Stimulated activated CD8-positive, alpha-beta memory T cell treated with anti-CD3 and anti-CD28 coated beads, Interleukin-15, amount 100 ng/mL, for 1 hour (primary cell): ENCODE results near the gene PPP1CA.
"Not testable (repeated sequence)": the region's sequence is repeated elsewhere in the genome, so short reads cannot be mapped to it uniquely, and the experiment has no call there.

Experiments used
- DNase-seq: peaks from one replicate; pipeline ENCODE4 v3.0.0-alpha.2; 2020; ENCODE audit warnings: low read depth

The PPP1CA gene

DNA sequence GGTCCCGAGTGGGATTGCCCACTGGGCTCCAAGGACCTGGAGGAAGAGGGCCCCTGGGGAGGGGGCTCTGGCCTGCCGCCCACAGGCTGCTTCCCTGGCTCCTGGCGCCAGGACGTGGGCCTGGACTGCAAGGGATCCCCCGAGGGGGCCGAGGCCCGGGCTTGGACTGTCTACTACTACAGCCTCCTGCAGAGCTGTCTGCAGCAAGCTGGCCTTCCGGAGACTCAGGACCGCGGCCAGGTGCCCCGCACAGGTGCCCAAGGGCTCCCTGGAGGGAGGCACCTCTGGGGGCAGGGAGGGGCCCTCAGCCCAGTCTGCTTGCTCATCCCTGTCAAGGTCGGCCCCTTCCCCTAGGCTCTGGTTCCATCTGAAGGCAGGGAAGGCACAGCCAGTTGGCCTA lies 15.8 kb upstream of the PPP1CA start:
- no peak for DNase-seq

DNA sequence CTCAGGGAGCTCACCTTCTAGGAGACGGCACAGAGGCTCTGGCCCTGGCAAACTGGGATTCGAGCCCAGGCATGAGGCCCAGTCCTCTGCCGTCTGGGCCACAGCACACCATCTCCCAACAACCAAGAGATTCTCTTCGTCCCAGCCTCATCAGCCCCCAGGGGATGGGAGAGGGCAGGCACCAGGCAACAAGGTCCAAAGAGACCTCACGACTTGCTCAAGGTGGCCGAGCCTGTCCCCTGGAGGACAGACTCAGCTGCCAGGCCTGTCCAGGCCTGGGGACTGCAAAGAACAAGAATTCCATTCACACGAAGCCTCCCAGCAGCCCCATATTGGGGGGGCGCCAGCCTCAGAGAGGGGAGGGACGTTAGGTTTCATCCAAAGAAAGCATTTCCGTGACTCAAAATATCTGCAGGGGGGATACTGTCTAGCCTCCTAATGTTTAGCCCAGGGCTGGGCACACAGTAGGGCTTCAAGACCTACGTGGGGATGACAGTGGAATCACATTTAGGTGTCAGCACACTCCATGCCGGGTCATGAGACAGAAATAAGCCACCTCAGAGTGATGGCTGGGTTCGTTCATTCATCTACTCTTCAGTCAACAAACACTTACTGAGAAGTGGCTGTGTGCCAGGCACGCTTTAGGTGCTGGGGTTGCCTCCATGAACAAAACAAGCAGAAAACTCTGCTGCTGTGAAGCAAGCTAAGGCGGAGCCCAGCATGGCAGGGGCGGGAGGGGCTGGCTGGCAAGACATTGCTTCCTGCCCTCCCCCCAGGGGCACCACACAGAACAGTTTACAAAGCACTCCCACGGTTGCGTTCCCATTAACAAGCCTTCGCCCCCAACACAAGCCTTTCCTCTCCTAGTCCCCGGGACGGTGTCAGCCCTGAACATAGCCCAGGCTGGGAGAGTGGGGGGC lies 15.0 kb upstream of the PPP1CA start:
- peak; percentile 53 for DNase-seq

DNA sequence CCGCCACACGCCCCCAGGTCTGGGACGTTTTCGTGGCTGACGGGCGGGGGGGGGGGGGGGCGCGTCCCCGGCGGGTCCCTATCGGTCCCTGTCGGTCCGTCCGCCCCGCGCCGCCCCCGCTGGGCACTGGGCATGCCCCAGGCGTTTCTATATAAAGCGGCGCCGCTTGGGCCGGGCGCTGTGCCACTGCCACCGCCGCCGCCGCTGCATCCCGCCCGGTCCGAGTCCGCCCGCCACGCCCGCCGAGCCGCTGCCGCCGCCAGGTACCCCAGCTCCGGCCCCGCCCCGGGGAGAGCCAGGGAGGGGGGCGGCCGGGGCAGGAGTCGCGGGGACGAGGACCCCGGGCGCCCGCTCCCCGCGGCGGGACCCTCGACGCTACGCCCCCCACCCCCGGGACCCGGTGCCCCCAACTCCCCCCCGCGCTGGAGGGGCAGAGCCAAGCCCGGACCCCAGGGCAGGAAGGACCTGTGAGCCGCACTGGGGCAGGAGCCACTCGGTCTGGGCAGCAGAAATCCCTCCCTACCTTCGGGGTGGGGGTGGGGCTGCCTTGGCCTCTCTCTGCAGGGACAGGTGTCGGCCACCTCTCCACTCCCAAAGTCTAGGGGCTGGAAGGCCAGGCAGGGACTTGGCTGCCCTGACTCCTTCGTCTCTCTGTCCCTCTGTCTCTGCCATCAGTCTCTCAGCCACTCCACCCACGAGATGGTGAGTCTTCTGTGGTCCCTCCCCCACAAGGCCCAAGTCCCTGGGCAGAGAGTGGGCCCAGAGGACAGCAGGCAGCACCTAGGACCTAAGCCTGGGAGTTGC lies 14.0 kb upstream of the PPP1CA start, which contains the start of gene CARNS1:
Gene CARNS1, plus strand, starts transcription at position 178 of the 804 bp plus-strand sequence. Its CDS starts 522 bp downstream, at position 700.
- no peak for DNase-seq

DNA sequence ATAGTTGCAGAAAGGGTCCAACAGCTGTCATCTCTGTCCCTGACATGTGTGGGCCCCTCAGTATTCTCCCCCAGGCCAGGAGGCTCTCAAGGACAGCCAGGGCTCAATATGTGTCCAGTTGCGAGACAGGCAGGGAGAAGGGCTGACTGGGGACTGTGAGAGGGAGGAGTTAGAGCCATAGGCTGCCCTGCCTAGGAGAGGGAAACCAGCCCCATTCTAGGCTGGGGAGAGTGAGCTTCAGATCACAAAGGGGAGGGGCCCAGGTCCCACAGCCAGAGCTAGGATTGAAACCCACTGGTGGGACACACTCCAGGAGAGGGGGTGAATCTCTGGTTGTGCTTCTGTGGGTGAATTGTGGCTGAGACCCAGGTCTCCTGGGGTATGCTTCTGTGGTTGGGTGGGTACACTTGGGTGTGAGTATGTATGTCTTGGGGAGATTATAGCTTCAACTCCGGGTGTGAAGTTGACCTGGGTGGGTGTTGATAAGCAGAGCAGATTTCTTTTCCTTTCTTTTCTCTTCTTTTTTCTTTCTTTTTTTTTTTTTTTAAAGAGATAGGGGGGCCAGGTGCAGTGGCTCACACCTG lies 11.7 kb upstream of the PPP1CA start:
- no peak for DNase-seq

DNA sequence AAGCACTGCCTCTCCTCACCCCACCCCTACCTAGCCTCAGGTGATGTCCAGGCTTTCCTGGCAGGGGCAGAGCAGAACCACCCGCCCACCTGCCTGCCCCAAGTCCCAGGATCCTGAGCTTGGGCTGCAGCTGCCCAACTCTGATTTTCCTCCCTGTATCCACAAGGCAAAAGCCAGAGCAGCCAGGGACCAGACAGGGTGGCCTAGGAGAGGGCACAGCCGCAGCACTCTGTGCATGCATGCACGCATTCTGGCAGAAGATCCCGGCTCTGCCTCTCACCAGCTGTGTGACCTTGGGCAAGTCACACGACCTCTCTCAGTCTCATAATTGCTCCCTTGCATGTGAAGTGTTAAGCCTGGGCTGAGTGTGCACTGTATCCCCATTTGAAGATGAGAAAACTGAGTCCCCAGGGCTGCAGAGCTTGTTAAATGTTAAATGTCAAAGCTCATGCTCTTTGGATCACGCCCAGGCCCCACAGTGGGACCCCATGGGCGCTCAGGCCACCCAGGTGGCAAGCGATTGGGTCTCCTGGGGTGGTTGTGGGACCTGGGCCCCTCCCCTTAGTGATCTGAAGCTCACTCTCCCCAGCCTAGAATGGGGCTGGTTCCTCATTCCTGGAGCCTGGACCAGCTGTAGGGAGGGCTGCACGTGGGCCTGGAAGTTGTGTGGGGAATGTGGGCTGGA lies 11.0 kb upstream of the PPP1CA start:
- DNase-seq: no peak

DNA sequence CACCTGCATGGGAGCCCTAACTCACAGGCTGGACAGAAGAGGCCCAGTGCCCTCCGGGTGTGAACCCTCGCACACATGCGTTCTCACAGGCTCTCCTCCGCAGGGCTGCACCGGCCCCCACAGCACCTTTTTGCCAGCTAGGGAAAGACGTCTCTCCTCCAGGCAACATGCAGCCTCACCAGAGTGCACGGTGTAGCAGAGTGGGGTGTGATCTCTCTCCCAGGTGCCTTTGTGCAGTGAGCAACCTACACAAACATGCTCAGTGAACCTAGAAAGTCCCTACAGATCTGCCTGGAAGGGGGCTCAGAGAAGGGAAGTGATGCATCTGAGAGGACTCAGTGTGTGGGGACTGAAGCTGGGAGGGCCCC lies 10.1 kb upstream of the PPP1CA start:
- DNase-seq: no peak

DNA sequence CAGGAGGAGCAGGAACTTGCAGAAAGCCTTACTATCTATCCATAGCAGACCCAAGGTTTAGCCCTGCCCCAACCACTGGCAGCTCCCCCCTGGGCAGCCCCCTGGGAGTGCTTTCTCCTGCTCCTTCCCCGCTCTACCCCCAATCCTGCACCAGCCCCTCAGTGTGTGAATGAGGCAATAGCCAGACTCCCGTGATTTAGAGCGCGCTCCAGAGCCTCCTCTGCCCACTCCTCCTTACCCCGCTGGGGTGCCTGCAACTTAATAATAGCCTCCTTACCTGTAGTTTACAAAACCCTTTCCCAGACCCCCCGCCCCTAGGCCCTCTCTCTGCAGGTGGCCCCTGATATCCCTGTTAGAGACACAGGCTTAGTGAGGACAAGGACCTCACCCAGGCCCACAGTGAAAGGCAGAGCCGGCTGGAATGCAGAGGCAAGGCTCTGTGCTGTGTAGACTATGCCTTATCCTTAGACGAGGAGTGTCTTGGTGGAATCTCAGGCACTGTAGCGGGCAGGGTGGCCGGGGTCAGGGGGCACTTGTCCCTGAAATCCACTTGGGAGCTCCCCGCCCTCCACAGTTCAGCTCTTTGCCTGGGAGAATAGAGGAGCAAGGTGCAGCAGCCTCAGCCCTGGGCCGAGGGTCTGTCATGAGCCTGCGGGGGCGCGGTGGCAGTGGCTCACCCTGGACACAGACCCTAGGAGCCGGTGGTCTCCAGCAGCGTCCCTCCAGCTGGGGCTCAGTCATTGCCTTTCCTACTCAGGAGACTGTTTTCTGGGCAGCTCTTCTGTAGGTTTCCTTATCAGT lies 9.5 kb upstream of the PPP1CA start:
- no peak for DNase-seq

DNA sequence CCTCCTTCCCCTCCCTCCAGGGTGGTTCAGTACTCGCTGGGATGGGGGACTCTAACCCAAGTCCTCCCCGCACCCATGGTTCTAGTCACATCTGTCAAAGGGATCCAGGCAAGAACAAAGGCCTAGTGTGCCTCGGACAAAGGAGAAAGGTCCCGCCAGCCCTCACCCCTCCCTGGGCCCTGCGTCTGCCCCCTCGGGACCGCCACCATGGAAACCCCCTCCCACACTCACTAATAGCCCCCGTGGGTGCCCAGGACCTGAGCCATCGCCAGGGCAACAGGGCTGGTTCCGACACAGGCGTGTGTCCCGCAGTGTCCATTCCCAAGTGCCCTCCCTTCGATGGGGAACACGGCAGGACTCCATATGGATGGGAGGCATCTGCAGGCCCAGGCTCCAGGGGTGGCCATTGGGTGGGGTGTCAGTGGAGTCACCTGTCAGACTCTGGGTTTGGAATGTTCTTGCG lies 8.7 kb upstream of the PPP1CA start:
- DNase-seq: no peak

DNA sequence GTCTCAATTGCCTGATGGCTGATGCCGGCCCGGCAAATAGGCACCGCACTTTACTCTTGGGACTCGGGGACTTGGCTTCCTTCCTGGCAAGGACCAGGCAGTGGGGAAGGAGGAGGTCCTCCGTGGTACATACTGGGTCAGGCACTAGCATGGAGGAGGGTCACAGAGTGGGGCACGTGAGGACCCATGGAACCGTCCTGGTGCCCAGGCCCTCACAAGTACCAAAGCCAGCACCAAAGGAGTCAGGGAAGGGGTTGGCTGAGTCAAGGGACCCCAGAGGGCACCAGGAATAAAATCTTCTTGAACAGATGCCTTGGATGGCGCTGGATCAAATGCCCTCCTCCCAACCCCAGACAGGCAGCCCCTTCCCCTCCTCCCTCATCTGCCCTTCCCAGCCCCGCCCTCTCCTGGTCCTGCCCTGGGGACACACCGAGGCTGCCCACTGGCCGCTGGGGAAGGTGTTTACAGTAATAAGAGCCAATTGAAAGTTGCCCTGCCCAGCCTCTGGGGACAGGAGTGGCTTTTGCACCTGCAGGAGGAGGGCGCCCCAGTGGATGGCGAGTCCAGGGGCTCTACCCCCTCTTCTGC lies 8.2 kb upstream of the PPP1CA start:
- no peak for DNase-seq

DNA sequence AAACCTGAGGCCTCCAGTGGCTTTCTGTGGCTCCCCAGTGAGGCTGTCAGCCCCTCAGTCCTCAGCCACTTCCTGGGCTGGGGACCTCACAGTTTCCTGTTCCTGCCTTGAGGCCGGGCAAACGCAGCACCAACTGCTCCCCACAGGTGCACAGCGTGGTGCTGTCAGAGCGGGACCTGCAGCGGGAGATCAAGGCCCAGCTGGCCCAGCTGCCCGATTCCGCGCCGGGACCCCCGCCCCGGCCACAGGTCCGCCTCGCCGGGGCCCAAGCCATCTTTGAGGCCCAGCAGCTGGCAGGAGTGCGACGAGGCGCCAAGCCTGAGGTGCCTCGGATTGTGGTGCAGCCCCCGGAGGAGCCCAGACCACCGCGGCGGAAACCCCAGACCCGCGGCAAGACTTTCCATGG lies 7.6 kb upstream of the PPP1CA start:
- no peak for DNase-seq

DNA sequence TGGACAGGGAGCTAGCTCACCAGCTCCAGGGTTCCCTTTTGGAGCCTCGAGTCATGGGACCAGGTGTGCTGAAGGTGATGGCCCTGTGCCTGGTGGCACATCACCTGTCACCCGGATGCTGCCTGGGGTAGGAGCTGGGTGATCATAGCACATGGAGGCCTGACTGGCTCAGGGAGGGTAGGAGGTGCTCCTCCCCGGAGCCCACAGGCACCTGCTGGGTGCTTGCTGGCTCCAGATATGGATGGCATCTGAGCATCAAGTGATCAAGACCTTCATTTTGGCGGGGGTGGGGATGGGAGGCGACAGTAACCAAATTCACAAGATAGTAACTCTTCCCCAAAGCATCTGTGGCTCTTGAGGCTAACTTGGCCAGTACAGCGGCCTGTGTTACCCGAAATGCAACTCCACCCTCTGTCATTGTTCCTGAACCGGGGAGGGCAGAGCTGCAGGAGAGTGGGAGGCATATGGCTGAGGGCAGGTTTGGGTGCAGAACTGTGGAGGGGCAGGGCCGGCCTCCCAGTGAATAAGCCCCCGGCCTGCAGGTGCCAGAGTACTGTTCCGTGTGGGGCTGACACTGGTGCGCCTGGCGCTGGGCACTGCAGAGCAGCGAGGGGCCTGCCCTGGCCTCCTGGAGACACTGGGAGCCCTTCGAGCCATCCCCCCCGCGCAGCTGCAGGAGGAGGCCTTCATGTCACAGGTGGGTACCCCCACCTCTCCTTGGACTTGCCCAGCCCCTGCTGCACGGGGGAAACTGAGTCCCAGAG lies 7.0 kb upstream of the PPP1CA start:
- no peak for DNase-seq

DNA sequence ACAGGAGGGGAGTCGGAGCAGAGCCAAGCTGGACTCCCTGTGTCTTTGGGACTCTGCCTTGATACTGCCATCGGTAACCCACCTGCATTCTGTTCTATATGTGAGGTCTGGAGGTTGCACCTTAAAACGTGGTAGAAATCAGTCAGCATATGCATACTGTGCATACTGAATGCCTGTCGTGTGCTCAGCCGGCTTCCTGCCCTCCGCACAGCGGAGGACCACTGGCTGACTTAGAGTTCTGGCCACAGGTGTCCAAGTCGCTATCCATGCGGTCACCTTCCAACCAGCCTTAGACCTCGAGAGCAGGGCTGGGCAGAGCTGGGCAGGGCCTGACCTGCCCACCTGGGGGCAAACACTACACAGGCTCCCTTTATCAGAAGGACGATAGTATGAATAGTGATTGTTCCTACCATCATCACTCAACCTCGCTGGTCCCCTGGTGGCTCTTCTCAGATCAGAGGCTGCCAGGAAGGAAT lies 6.1 kb upstream of the PPP1CA start:
- no peak for DNase-seq

DNA sequence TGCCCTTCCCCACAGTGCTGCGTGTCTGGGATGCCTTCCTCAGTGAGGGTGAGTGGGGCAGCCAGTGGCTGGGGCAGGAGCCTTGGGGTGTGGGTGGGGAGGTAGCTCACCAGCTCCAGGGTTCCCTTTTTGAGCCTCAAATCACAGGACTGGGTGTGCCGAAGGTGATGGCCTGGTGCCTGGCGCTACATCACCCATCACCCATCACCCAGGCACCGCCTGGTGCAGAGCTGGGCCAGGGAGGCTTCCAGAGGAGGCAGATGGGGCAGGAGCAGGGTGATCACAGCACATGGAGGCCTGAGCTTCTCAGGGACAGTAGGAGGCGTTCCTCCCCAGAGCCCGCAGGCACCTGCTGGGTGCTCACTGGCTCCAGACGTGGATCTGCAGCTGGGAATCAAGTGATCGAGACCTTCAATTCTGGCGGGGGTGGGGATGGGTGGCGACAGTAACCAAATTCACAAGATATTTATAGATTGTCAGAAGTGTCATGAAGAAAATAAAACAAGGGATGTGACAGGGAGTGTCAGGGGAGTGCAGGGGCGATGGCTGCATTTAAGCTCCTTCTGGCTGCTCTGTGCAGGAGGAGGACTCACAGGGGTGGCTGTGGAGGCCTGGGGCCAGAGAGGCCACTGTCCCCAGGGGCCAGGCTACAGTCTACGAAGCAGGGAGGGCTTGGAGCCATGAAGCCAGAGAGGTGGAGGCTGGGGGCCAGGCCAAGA lies 5.5 kb upstream of the PPP1CA start:
- no peak for DNase-seq

DNA sequence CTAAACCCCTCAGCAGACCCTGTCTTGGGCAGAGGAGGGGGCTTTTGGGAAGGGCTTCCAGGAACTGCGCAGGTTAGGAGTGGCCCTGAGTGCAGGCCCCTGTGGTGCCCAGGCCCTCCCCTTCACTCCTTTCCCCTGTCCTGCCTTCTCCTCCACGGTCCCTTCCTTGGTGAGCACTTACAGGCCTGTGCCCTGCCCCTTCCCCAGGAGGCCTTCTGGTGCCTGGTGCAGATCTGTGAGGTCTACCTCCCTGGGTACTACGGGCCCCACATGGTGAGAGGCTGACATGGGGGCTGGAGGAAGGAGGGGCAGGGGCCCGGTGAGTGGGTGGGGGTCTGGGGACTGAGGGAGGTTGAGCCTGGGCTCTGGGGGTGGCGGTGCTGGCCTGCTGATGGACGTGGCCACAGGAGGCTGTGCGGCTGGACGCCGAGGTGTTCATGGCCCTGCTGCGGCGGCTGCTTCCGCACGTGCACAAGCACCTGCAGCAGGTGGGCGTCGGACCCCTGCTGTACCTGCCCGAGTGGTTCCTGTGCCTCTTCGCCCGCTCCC lies 4.8 kb upstream of the PPP1CA start:
- no peak for DNase-seq

DNA sequence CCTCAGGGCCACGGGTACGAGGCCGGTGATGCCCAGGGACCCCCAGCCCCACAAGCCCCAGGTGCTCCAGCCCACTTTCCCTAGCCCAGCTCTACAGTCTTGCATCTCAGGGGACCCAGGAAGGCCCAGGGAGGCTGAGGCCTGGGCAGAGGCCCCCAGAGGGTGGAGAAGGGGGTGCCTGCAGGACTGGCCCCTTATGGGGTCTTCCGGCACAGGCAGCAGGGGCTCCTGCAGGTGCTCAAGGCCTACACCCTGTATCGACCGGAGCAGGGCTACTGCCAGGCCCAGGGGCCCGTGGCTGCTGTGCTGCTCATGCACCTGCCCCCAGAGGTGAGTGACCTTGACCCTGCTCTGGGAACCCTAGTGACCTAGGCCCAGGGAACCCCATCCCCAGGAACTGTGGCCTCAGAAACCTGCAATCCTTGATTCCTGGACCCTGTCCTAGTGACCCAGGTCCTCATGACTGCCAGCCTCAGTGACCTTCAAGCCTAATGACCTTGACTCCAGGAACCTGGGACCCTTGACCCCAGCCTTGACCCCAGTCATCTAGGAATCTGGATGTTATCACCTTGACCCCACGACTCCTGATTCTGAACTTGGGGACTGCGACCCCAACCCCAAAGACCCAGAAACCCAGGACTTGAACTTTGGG lies 4.2 kb upstream of the PPP1CA start:
- no peak for DNase-seq

DNA sequence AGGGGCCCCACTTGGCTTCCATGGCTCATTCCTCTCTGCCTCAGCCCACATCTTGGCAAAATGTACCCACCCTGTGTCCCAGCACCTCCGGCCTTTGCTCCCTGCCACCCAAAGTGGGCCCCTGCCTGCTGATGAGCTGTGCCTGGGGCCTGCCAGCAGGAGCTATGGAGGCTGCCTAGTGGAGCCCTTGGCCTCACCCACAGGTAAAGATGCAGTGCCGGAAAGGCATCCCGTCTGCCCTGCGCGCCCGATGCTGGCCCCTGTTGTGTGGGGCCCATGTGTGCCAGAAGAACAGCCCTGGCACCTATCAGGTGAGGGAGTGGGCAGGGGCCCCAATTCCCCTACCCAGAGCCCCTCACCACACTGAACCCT lies 3.5 kb upstream of the PPP1CA start:
- DNase-seq: no peak

DNA sequence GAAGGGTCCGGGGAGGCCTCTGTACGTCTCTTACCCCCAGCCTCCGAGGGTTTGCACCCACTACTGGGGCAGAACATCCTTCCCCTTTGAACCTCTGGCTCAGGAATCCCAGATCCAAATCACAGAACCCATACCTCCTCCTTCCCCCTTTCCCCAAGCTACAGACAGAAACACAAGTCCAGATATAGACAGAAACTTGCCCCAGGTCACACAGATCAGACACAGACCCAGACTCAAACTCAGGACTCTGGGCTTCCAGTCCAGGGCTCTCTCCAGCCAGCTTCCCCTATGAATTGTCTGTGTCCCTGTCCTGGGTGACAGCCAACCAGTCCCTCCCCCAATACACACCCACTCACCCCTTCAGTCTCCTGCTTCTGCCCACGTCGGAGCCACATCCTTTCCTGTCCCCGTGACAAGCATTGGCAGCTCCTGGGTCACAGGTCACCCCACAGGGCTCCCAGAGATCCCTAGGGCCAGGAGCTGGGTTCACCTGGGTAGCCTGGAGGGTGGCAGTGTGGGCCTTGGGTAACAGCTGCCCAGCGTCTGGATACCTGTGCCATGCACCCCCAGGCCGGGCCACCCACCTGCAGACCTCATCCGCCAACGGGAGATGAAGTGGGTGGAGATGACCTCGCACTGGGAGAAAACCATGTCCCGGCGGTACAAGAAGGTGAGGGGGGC lies 3.0 kb upstream of the PPP1CA start:
- DNase-seq: no peak

DNA sequence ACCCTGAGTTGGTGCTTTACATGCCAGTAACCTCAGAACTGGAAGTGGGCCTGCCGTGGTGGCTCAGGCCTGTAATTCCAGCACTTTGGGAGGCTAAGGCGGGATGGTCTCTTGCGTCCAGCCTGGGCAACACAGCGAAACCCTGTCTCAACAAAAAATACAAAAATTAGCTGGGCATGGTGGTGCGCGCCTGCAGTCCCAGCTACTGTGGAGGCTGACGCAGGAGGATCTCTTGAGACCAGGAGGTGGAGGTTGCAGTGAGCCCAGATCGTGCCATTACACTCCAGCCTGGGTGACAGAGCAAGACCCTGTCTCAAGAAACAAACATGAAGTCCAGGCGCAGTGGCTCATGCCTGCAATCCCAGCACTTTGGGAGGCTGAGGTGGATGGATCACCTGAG lies 1.4 kb upstream of the PPP1CA start:
- DNase-seq: not testable (repeated sequence)
